ENCODE results near the gene ADRA2B.

The ADRA2B gene

DNA sequence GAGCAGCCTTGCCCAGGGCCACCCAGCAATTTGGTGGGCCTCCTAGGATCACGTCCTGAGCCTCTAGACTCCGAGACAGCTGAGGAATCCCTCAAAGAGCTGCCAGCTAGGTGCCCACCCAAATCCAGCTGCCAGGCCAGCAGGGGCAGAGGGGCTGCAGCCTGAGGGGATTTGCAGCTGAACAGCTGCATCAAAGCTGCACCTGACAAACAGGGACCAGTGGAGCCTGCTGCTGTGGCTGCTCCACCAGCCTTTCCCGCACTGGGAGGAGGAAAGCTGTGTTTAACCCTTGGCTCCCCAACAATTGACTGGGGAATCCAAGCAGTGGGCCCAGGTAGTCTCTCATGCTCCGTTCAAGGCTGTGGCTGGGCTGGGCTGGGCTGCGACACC is 8.2 kb downstream of the ADRA2B start:
- no peak for DNase-seq (ENCODE audit: low read depth, low spot score)

DNA sequence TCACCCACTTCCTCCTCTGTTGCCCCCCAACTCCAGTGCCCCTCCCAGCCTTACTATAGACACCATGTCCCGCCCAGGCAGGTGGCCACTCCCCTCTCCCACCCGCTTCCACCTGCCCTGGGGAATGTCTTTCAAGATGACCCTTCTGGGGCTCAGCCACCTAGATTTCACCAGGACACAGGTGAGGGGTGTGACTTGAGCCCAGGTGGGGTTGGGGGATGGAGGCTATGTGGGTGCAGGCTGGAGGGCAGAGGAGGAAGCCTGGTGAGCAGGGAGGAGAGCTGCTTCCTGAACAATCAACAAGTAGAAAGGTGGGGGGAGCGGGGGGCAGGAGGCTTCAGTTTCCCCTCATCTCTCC is 8.7 kb downstream of the ADRA2B start:
- DNase-seq (ENCODE audit: low read depth, low spot score) = no peak
- H3K27ac ChIP-seq = no peak overlapping the region

More for the DNA sequence above, 8.2 kb downstream of the ADRA2B start:
- no peak overlapping the region for H3K27ac ChIP-seq

DNA sequence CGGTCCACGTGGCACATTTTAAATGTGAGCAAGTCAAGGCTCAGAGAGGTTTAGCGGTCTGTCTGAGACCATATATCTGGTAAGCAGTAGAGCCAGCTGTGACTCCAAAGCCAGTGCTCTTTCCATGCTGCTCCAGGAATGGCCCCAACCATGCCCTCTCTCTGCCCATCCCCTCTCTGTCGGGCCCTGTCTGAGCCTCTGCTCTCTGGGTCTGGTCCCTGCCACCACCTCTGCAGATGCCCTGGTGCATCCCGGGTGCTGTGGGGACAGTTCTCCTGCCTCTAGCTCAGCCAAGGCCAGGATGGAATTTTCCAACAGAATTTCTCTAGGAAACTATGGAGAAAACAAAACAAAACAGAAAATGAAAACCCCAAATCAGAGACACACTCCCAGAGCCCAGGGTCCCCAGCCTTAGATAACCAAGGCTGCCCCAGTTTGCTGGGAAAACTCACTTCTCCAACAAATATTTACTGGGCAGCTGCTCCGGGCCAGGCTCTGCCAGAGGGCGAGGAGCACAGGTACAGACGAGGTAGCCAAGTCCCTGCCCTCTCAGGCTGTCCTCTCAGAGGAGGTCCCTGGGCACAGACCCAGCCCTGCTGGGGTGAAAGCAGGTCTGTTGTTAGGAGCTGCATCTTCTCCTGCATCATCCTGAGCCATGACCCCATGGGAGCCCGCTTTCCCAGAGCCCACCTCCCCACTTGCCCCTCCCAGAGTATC is 9.2 kb downstream of the ADRA2B start:
- DNase-seq (ENCODE audit: low read depth, low spot score) = no peak
- H3K27ac ChIP-seq = no peak overlapping the region

DNA sequence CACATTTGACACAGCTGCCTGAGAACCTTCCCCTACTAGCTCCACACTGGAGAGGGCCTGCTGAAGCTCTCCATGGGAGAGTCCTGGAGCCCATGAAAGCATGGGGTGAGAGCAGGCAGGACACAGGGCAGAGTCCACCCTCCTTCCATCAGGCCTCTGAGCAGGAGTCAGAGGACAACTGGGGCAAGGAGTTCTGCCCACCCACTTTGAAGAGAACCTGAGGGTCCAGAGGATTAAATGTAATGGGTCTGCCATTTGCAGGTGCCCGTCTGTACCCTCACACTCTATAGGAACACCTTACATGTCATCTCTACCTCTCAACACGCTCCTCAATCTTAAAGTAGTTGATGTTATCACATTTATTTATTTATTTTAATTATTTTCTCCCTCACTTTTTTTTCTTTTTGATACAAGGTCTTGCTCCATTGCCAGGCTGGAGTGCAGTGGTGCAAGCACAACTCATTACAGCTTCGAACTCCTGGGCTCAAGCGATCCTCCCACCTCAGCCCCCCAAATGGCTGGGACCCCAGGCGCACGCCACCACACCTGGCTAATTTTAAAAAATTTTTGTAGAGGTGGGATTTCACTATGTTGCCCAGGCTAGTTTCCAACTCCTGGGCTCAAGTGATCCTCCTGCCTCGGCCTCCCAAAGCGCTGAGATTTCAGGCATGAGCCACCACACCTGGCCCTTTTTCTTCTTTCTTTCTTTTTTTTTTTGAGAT is 10.2 kb downstream of the ADRA2B start:
- no peak for DNase-seq (ENCODE audit: low read depth, low spot score)
- no peak overlapping the region for H3K27ac ChIP-seq

DNA sequence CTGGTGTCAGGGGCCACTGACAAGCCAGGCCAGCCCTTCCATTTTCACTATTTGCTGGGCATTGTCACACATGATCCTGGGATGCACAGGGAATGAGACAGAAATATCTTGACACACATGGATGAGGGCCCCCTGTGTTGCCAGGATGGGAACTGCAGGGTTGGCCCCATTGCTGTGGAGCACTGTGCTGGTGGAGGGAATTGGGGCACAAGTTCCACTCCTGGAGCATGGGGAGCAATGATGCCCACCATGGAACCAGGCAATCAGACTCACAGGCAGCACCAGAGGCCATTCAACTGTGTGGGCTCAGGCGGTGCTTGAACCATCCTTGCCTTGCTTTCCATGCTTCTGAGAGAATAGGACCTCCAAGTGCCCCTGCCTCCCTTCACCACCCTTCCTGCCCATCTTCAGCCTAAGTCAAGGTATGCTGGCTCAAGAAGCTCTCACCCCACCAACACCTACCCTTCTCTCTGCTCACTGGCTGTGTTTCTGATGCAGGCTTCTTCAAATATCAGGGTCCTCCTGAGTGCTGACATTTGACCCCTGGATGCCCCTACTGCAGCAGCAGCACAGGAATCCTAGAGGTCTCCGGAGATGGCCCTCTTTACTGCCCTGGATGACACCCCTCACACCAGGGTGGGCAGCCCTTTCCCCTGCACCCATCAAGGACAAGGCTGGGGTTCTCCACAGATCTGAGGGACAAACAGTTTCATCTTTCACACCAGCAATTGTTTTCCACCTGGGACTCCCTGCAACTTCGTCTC is 11.0 kb downstream of the ADRA2B start:
- H3K27ac ChIP-seq = no peak overlapping the region
- DNase-seq (ENCODE audit: low read depth, low spot score) = no peak

DNA sequence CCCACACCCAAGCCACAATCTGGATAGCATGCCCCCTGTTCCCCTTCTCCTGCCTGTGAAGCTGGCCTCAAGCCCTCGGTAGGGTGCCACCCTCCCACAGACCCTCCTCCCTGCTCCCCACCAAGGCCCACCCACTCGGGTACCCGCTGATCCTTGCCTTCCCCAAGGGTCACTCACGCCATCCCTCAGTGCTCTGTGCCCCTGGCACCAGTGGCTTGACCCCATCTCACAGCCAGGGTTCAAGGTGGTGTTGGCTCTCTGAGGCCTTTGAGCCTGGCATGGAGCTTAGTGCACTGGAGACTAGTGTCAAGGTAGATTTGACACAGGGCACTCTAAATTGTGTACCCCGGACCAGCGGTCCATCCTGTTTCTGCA is 11.9 kb downstream of the ADRA2B start:
- no peak for DNase-seq (ENCODE audit: low read depth, low spot score)
- no peak overlapping the region for H3K27ac ChIP-seq

DNA sequence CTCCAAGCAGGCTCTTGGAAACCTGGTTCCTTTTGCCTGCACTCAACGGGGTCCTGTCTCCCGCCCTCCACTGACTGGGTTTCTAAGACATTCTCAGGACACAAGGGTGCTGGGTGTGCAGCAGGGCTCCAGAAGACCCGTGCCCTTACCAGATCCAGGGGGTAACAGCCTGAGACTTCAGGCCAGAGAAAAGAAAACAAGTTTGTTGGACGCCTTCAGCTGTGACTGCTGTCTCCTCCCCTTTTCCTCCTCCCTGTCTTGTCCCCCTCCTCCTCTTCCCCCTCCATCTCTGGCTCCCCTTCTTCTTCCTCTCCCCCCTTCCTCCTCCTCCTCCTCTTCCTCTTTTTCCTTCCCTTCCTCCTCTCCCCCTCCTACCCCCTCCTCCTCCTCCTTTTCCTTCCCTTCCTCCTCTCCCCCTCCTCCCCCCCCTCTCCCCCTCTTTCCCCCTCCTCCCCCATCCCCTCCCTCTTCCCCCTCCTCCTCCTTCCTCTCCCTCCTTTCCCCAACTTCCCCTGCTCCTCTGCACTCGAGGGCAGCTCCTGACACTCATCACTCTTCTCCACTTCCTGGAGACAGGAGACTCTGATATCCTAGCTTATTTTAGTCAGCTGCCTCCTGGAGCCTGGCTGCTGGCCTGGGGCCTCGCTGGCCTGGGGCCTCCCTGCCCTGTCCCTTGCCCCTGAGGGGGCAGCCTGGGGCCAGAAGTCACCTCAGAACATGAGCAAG is 12.4 kb downstream of the ADRA2B start:
- DNase-seq (ENCODE audit: low read depth, low spot score) = no peak
- H3K27ac ChIP-seq = no peak overlapping the region

DNA sequence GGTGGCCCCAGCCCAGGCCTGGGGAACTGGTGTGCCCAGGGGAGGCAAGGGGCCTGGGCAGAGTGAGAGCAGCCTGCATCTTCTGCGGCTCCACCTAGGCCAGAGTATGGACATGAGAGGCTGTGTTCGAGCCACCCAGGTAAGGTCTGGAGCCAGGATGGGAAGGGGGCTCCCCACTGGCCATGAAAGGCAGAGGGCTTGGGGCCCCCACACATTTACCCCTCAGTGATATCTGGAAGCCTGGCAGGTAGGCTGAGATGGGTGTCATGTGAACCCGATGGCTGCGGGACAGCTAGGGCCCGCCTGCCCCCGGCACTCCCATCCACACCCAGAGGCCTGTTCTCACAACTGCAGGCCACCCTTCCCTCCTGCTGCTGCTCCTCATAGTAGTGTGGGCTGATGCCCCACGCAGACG is 13.2 kb downstream of the ADRA2B start:
- DNase-seq (ENCODE audit: low read depth, low spot score) = no peak
- H3K27ac ChIP-seq = no peak overlapping the region

DNA sequence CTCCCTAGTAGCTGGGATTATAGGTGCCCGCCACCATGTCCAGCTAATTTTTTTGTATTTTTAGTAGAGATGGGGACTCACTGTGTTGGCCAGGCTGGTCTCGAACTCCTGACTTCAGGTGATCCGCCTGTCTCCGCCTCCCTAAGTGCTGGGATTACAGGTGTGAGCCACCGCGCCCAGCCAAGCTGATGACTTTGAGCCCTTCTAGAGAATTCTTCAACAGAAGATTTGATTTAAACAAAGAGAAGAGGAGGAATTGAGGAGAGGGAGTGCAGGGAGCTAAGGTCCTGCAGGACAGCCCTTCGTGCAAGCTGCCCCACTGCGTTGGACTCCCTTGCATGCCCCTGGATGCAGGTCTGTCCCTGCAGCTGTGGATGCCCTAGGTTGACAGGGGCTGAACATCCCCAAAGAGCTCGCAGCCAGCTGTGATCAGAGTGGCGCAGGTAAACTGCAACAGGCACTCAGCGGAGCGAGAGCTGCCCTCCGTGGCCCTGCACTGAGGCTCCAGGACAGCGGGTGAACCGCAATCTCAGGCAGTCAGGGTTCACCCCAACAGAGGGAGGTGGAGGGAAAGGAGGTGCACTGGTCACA is 13.7 kb downstream of the ADRA2B start:
- H3K27ac ChIP-seq = no peak overlapping the region
- no peak for DNase-seq (ENCODE audit: low read depth, low spot score)

DNA sequence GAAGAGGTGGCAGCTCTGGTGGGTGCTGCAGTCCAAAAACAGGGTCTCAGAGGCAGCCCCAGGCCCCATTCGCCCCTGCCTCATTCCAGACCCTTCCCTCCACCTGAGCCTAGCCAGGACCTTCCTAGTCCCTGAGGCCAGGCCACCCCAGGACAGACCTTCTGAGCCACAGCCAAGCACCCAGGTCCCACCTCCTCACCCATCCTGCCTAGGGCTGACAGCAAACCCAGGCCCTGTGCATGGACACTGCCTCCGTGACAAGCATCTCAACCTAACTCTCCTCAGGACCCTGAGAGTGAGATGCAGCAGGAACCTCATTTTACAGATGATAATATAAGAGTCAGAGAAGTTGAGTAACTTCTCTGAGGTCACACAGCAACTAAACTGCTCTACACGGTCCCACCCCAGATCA is 15.5 kb downstream of the ADRA2B start:
- no peak for DNase-seq (ENCODE audit: low read depth, low spot score)
- H3K27ac ChIP-seq = no peak overlapping the region

DNA sequence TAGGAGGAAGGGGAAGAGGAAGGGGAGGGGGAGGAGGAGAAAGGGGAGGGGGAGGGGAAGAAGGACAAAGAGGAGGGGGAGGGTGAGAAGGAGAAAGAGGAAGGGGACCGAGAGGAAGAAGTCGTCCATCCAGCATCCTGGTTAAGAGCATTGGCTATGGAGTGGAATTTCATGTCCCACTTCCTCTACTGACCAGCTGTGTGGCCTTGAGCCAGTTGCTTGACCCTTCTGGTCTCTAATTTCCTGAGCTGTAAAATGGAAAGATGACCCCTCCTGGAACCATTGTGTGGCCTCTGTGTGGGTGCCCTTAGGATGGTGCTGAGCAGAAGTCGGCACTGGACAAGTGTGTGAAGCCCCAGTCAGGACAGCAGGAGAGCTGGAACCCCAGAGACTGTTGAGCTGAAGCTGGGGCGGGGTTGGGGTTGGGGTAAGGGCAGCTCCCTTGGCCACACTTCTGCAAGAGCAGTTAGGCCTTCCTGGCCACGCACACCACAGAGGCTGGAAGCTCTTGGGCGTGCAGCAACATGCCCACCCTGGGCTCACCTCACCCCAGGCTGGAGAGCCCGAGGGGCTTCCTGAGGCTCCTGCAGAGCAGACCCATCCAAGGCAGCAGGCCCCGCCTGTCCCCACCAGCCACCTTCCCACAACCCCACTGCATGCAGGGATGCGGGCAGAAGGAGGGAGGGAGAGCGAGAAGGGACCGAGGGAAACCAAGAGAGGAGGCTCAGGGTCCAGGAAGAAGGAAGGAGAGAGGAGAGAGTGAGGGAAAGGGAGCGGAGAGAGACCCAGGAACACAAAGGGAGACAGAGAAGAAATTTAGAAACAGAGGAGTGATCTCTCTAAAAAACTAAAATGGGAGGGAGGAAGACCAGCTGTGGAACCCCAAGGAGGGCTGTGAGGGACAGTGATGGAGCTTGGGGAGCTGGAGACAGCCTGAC is 16.2 kb downstream of the ADRA2B start:
- peak; percentile 14 for DNase-seq (ENCODE audit: low read depth, low spot score)

DNA sequence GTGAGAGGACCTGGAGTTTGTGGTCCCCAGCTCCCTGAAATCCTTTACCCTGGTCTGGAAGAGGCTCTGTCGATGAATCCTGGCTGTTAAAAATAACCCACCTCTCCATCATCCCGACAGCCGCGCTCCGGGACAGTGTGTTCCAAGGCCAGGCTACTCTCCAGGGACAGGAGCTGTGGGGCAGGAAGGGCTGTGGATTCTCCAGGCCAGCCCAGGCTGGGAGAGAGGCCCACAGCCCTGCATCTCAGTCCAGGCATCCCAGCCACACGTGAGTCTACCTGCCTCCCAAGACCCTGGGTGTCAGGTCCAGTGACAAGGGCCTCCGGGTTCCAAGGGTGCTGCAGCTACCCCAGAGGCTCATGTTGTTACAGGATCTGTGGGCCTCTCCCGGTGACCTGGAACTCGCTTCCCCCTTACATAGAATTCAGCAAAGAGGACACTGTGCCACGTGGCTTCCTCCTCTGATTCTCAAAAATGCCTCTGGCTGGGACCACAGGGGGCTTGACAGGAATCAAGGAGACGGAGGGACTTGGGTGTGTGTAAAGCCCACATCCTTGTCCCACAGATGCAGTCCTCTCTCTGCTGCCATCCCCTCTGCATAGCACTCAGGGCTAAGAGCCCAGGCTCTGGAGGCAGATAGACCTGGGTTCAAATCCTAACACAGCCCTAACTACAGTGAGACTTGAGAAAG is 17.3 kb downstream of the ADRA2B start:
- no peak for DNase-seq (ENCODE audit: low read depth, low spot score)
- H3K27ac ChIP-seq = no peak overlapping the region

More for the DNA sequence above, 16.2 kb downstream of the ADRA2B start:
- H3K27ac ChIP-seq = no peak overlapping the region

DNA sequence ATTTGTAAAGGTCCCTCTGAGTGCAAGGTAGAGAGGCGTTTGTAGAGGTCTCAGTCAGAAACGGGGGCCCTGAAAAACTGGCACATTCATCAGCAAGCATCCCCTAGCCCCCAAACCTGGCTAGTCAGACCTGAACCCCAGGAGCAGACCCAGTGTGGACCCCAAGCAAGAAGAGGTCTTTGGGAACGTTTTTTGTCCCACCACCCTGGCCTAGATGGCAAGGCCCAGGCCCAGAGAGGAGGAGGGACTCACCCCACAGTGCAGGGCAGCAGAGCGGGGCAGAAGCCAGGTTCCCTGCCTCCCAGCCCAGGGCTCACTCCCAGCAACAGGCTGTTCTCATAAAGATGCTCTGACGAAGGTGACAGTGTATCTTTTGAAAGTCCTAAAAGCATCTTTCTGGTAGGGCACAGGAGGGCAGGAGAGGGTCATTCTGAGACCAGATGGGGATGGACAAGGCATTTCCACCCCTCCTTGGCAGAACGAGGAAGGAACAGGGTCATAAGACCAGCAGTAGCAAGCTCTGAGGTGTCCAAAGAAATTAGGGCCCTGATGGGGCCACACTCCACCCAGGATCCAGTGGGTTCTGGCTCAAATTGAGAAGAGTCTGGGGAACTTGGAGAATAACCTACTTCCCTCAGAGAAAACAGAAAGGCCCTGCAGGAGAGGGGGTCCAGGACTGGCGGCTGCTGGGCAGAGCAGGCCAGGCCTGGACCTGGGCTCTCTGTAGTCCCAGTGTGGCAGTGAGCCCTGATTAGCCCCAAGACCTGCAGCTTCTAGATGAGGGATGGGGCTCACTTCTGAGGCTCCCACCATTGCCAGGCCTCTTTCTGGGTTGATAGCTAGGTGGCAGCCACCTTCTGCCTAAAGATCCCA is 18.2 kb downstream of the ADRA2B start:
- no peak for DNase-seq (ENCODE audit: low read depth, low spot score)
- no peak overlapping the region for H3K27ac ChIP-seq

DNA sequence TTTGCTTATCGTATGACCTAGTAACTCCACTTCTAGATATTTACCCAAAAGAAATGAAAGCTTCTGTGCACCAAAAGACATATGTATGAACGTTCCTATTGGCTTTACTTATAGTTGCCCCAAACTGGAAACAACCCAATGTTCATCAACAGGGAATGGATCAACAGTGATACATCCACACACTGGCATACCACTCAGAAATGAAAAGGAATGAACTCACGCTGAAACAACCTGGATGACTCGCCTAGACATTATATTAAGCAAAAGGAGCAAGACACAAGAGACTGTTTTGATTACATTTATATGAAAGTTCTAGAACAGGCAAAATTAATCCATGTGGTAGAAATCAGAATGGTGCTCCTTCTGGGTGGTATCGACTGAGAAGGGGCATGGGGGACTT is 18.9 kb downstream of the ADRA2B start:
- H3K27ac ChIP-seq = no peak overlapping the region
- no peak for DNase-seq (ENCODE audit: low read depth, low spot score)

DNA sequence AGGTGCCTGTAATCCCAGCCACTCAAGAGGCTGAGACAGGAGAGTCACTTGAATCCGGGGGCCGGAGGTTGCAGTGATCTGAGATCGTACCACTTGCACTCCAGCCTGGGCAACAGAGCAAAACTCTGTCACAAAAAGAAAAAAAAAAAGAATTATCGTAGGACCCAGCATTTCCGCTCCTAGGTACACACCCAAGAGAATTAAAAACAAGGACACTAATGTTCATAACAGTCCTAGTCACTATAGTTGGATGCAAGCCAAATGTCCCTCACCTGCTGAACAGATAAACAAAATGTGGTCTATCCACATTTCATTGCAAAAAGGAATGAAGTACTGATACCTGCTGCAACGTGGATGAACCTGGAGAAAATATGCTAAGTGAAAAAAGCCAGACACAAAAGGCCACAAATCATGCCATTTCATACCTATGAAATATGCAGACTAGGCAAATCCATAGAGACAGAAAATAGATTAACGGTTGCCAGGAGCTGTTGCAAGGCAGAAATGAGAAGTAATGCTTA is 21.2 kb downstream of the ADRA2B start:
- DNase-seq (ENCODE audit: low read depth, low spot score) = no peak
- H3K27ac ChIP-seq = no peak overlapping the region

DNA sequence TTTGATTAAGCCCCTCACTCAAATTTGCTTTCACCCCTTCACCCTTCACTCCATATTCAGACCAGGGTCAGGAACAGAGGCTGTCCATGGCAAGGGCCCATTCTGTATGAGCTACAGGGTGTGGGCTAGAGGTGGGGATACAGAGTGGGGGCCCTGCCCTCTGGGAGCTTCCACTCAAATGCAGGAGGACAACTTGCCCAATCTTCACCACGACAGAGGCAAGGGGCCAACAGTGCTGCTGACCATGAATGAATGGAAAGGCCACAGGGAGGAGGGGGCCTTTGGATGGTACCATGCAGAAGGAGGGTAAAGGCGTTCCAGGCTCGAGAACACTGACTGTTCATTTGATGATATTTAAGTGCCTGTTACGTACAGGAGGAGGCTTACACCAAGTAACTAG is 22.8 kb downstream of the ADRA2B start:
- no peak overlapping the region for H3K27ac ChIP-seq
- no peak for DNase-seq (ENCODE audit: low read depth, low spot score)

DNA sequence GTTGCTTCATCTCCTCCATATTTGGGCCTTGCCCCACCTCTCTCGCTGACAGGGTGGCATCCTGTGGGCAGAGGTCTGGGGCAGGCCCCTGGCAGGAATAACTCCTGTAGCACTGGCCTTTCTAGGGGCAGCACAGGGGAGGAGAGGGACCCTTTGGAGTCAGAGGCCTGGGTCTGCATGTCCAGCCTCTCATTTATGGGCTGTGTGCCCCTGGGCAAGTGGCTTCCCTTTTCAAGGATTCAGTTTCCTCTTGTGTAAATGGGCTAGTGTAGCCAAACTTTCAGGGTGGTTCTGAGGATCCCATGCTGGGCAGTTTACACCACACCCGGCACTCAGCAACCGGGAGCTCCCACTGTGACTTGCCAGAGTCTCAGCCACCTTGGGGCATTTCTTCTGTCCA is 23.4 kb downstream of the ADRA2B start:
- no peak overlapping the region for H3K27ac ChIP-seq
- DNase-seq (ENCODE audit: low read depth, low spot score) = no peak

DNA sequence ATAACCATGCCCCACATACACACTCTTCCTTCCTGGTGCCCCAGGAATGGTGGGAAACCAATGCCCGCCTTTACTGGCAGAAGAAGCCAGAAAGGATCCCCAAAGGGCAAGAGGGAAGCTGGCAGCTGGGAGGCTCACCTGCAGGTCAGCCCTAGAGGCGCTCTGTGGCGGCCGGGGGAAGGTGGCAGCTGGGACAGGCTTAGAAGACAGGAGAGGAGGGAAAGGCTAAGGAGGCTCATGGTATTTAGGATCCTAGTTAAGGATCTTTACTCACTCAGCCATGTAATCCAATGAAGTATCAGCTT is 23.8 kb downstream of the ADRA2B start:
- no peak overlapping the region for H3K27ac ChIP-seq
- no peak for DNase-seq (ENCODE audit: low read depth, low spot score)

Measured in epithelial cell of prostate (primary cell).